GM12873 (cell line): ENCODE data around the gene IARS2.
A peak's percentile ranks its signal among the peaks of the same experiment; 100 is the strongest.

Source experiments
- CTCF ChIP-seq: IDR thresholded peaks from 2 replicates; pipeline ENCODE4 v1.5.1; 2012; ENCODE audit warnings: low read depth, mild to moderate bottlenecking, moderate library complexity, low read length, control low read depth; ENCODE audit not compliant: insufficient read depth; ENCODE audit errors: missing control alignments

IARS2 gene

GRCh38 chr1:220123889-220124288 is 30.0 kb downstream of the IARS2 start:
- peak; percentile 51 for TF ChIP-seq CTCF

- no peak for TF ChIP-seq CTCF
Observed at GRCh38 chr1:220124542-220124941, 30.6 kb downstream of the IARS2 start.

GRCh38 chr1:220127076-220127475 is 33.1 kb downstream of the IARS2 start:
- TF ChIP-seq CTCF = no peak

- no peak for TF ChIP-seq CTCF
Observed at GRCh38 chr1:220129479-220130210, 35.7 kb downstream of the IARS2 start.

GRCh38 chr1:220135755-220136154 is 41.8 kb downstream of the IARS2 start:
- no peak for TF ChIP-seq CTCF

- TF ChIP-seq CTCF = no peak
Observed at GRCh38 chr1:220137019-220137786, 43.3 kb downstream of the IARS2 start.

- TF ChIP-seq CTCF = no peak
Observed at GRCh38 chr1:220139966-220140365, 46.0 kb downstream of the IARS2 start.
